Type B pancreatic cell (in vitro differentiated cells): ENCODE results near the gene HSD17B2. TPM values are rescaled to one million over a fixed set of nuclear protein-coding genes. Genes with fewer than 3 reads are reported as not detected.

Experiments
- DNase-seq: peaks from one replicate; pipeline ENCODE4 v3.0.0; 2021; ENCODE audit warnings: mixed read lengths; ENCODE audit not compliant: unreplicated experiment; ENCODE audit errors: extremely low spot score
- H3K27ac Mint-ChIP-seq: 2 replicates; pipeline ENCODE4 v1.8.0; 2021; ENCODE audit warnings: mild to moderate bottlenecking, mixed read lengths
- H3K27me3 Mint-ChIP-seq: 2 replicates; pipeline ENCODE4 v1.8.0; 2021; ENCODE audit warnings: mixed read lengths
- H3K36me3 Mint-ChIP-seq: 2 replicates; pipeline ENCODE4 v1.8.0; 2021; ENCODE audit warnings: mixed read lengths
- H3K4me1 Mint-ChIP-seq: one replicate; pipeline ENCODE4 v1.8.0; 2021; ENCODE audit warnings: mixed read lengths; ENCODE audit not compliant: unreplicated experiment
- H3K4me3 Mint-ChIP-seq: 2 replicates; pipeline ENCODE4 v1.8.0; 2021; ENCODE audit warnings: mild to moderate bottlenecking, mixed read lengths
- H3K9me3 Mint-ChIP-seq: 2 replicates; pipeline ENCODE4 v1.8.0; 2021; ENCODE audit warnings: mixed read lengths
- CTCF ChIP-seq: fragments of 200-600 bp; sonication (generic); conservative IDR thresholded peaks from 2 replicates; pipeline ENCODE4 v1.5.0; 2021; ENCODE audit warnings: antibody characterized with exemption, mild to moderate bottlenecking
- total RNA-seq: library from RNA; stranded (reverse); gene quantifications from 2 replicates; pipeline ENCODE4 v1.2.1, GENCODE V29; 2021; ENCODE audit warnings: low replicate concordance

Gene HSD17B2
- total RNA-seq, 1 donor from 2014 or later: 6.8 TPM

- TF ChIP-seq CTCF: no peak
- Mint-ChIP-seq H3K36me3 (peaks cover 34% of the 10 kb centered on the region), H3K9me3 (no peaks in the 10 kb centered on the region), H3K27me3 (no peaks in the 10 kb centered on the region), H3K4me1 (no peaks in the 10 kb centered on the region), H3K4me3 (no peak overlapping the region), H3K27ac (no peak overlapping the region)
- no peak for DNase-seq
These were observed 111.5 kb downstream of the HSD17B2 start for GRCh38 chr16:82146556-82146955.

GRCh38 chr16:82146957-82147356 is 111.9 kb downstream of the HSD17B2 start:
- Mint-ChIP-seq H3K27ac (no peak overlapping the region), H3K4me1 (no peaks in the 10 kb centered on the region), H3K4me3 (no peak overlapping the region), H3K27me3 (no peaks in the 10 kb centered on the region), H3K36me3 (peaks cover 34% of the 10 kb centered on the region), H3K9me3 (no peaks in the 10 kb centered on the region)
- no peak for DNase-seq
- no peak for TF ChIP-seq CTCF

- TF ChIP-seq CTCF: no peak
- H3K36me3 Mint-ChIP-seq: peaks cover 38% of the 10 kb centered on the region
These were observed 112.5 kb downstream of the HSD17B2 start for GRCh38 chr16:82147546-82147945.

More at GRCh38 chr16:82147546-82147945, 112.5 kb downstream of the HSD17B2 start:
- Mint-ChIP-seq H3K27me3 (no peaks in the 10 kb centered on the region), H3K9me3 (no peaks in the 10 kb centered on the region), H3K27ac (no peak overlapping the region), H3K4me3 (no peak overlapping the region), H3K4me1 (no peaks in the 10 kb centered on the region)
- no peak for DNase-seq

Other genes with a start within 250 kb of the HSD17B2 start
- gene SDR42E1, start 23.8 kb upstream of the HSD17B2 start, total RNA-seq: 0.02 TPM in 1 of 2 replicates, not detected in the other
- 23.8 and 28.4 TPM in 2 replicates for gene MPHOSPH6, start 135.0 kb downstream of the HSD17B2 start, total RNA-seq